K562 (cell line): ENCODE measurements around the gene SNRPD2. TPM values are rescaled to one million over a fixed set of nuclear protein-coding genes. Genes with fewer than 3 reads are reported as not detected.
A peak's percentile ranks its signal among the peaks of the same experiment; 100 is the strongest.

Source experiments
- ADNP ChIP-seq: fragments of 200-800 bp; sonication (Bioruptor generic); IDR thresholded peaks from 2 replicates; pipeline ENCODE4 v1.6.1; 2016; ENCODE audit warnings: missing genetic modification characterization, missing compliant biosample characterization
- ATF7 ChIP-seq: fragments of 450-650 bp; IDR thresholded peaks from 2 replicates; pipeline ENCODE4 v1.7.1; 2014; ENCODE audit warnings: mild to moderate bottlenecking, moderate library complexity
- DACH1 ChIP-seq: fragments of 450-650 bp; IDR thresholded peaks from 2 replicates; pipeline ENCODE4 v1.6.1; 2018; ENCODE audit not compliant: partially characterized antibody
- ETV1 ChIP-seq: fragments of 450-650 bp; conservative IDR thresholded peaks from 2 replicates; pipeline ENCODE4 v1.6.1; 2016; ENCODE audit warnings: missing genetic modification characterization, control low read depth, low read depth, missing compliant biosample characterization
- FOXP1 ChIP-seq: sonication (generic); formaldehyde crosslinking; IDR thresholded peaks from 2 replicates; pipeline ENCODE4 v1.8.0; 2022; ENCODE audit warnings: mild to moderate bottlenecking, missing genetic modification reagents
- RNF2 ChIP-seq: sonication (generic); IDR thresholded peaks from 2 replicates; pipeline ENCODE4 v1.6.1; 2016
- SAP30 ChIP-seq: fragments of 200-600 bp; sonication (generic); IDR thresholded peaks from 2 replicates; pipeline ENCODE4 v1.6.1; 2012; ENCODE audit warnings: borderline replicate concordance, low read depth, mild to moderate bottlenecking, moderate library complexity, low read length, control low read depth, inconsistent platforms; ENCODE audit not compliant: insufficient read depth, poor library complexity, severe bottlenecking
- SMC3 ChIP-seq: conservative IDR thresholded peaks from 2 replicates; pipeline ENCODE4 v1.6.1; 2011; ENCODE audit warnings: low read depth, low read length, improper control_type of control experiment; ENCODE audit not compliant: insufficient read depth
- SPI1 ChIP-seq: IDR thresholded peaks from 2 replicates; pipeline ENCODE4 v1.6.1; 2011; ENCODE audit warnings: low read depth, low read length, control low read depth, borderline replicate concordance
- polyA plus RNA-seq, 8 experiments: library from polyadenylated mRNA; depleted of rRNA in 4 of 8; stranded (reverse) in 5 of 8; unstranded in 3 of 8; fragments of >200 nt; fragmentation: Nextera tagmentation in 2 of 8; fragmentation: Illumina TruSeq in 1 of 8; extraction: Ambion mirVana in 2 of 8; extraction: Trizol in 1 of 8; gene quantifications; 2 replicates each; pipeline versions ENCODE4 v1.2.1 to v1.2.3, GENCODE V29; 2011 to 2014; ENCODE audit warnings: inconsistent platforms in 1 of 8, missing spikeins in 1 of 8
- total RNA-seq, 7 experiments: library from RNA; depleted of rRNA in 6 of 7; stranded (reverse); fragments of >200 nt in 6 of 7; fragmentation: Illumina TruSeq in 2 of 7; extraction: Trizol in 2 of 7; gene quantifications; 2 replicates each; pipeline versions ENCODE4 v1.2.1 to v1.2.3, GENCODE V29; 2011 to 2021; ENCODE audit warnings: low replicate concordance in 1 of 7
- TF ChIP-seq, protein P1 (sequence below), 2 experiments: fragments of 450-650 bp; formaldehyde crosslinking in 1 of 2; IDR thresholded peaks; 2 replicates each; pipeline versions ENCODE4 v1.4.0 to v1.6.1; 2014 to 2020; ENCODE audit warnings: mild to moderate bottlenecking in 2 of 2, borderline replicate concordance in 1 of 2, low read depth in 1 of 2
- TF ChIP-seq, protein P2 (sequence below): sonication (generic); formaldehyde crosslinking; IDR thresholded peaks from 2 replicates; pipeline ENCODE4 v1.8.0; 2022; ENCODE audit warnings: mild to moderate bottlenecking, low read depth, missing genetic modification reagents
- TF ChIP-seq, protein P3 (sequence below), 2 experiments: fragments of 450-650 bp; conservative IDR thresholded peaks; 2 replicates each; pipeline ENCODE4 v1.6.1; 2017; ENCODE audit warnings: mild to moderate bottlenecking in 2 of 2, moderate library complexity in 2 of 2

The SNRPD2 gene
- total and polyA plus RNA-seq, 9 of the 15 experiments (the other 6 are each of a cell fraction or from before 2014, with no cell fraction given), result 728 to 4,411 (median 1,029) TPM

DNA sequence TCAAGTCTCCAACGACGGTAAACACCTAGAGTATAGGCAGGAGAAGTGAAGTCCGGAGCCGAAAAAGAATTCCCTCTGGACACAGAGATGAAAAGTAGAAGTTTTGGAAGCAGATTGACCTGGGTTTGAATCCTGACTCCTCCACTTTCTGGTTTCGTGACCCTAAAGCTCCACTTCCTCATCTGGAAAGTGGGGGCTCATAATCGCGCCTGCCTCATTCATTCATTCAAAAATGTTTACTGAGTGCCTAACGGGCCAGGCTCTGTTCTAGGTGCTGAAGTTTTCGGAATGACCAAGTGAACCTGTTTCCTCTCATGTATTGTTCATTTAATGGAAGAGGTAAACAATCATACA is 45.4 kb downstream of the SNRPD2 start (continued):
- TF ChIP-seq, protein P1, sequence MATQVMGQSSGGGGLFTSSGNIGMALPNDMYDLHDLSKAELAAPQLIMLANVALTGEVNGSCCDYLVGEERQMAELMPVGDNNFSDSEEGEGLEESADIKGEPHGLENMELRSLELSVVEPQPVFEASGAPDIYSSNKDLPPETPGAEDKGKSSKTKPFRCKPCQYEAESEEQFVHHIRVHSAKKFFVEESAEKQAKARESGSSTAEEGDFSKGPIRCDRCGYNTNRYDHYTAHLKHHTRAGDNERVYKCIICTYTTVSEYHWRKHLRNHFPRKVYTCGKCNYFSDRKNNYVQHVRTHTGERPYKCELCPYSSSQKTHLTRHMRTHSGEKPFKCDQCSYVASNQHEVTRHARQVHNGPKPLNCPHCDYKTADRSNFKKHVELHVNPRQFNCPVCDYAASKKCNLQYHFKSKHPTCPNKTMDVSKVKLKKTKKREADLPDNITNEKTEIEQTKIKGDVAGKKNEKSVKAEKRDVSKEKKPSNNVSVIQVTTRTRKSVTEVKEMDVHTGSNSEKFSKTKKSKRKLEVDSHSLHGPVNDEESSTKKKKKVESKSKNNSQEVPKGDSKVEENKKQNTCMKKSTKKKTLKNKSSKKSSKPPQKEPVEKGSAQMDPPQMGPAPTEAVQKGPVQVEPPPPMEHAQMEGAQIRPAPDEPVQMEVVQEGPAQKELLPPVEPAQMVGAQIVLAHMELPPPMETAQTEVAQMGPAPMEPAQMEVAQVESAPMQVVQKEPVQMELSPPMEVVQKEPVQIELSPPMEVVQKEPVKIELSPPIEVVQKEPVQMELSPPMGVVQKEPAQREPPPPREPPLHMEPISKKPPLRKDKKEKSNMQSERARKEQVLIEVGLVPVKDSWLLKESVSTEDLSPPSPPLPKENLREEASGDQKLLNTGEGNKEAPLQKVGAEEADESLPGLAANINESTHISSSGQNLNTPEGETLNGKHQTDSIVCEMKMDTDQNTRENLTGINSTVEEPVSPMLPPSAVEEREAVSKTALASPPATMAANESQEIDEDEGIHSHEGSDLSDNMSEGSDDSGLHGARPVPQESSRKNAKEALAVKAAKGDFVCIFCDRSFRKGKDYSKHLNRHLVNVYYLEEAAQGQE (IDR thresholded peaks at IDR 0.05; ENCODE audit: borderline replicate concordance), result peak; percentile 91
- TF ChIP-seq, protein P1 (CRISPR knock-in tag; IDR thresholded peaks at IDR 0.05; ENCODE audit: low read depth), result no peak
- TF ChIP-seq DACH1 (no peak), ADNP (tag) (peak; percentile 72; the same call in 1 of the 2 replicates), SAP30 (peak; percentile 74), FOXP1 (peak; percentile 12; the same call in 1 of the 2 replicates), ATF7 (0 out of 2 replicates have a peak, but pooled peaks have one; percentile 3), ETV1 (tag) (0 out of 2 replicates have a peak, but pooled peaks have one; percentile 5), RNF2 (0 out of 2 replicates have a peak, but pooled peaks have one; percentile 10), SPI1 (peak; percentile 92), SMC3 (0 out of 2 replicates have a peak, but pooled peaks have one; percentile 1)
- TF ChIP-seq, protein P2, sequence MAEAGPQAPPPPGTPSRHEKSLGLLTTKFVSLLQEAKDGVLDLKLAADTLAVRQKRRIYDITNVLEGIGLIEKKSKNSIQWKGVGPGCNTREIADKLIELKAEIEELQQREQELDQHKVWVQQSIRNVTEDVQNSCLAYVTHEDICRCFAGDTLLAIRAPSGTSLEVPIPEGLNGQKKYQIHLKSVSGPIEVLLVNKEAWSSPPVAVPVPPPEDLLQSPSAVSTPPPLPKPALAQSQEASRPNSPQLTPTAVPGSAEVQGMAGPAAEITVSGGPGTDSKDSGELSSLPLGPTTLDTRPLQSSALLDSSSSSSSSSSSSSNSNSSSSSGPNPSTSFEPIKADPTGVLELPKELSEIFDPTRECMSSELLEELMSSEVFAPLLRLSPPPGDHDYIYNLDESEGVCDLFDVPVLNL (CRISPR knock-in tag), result no peak
- TF ChIP-seq, protein P3, sequence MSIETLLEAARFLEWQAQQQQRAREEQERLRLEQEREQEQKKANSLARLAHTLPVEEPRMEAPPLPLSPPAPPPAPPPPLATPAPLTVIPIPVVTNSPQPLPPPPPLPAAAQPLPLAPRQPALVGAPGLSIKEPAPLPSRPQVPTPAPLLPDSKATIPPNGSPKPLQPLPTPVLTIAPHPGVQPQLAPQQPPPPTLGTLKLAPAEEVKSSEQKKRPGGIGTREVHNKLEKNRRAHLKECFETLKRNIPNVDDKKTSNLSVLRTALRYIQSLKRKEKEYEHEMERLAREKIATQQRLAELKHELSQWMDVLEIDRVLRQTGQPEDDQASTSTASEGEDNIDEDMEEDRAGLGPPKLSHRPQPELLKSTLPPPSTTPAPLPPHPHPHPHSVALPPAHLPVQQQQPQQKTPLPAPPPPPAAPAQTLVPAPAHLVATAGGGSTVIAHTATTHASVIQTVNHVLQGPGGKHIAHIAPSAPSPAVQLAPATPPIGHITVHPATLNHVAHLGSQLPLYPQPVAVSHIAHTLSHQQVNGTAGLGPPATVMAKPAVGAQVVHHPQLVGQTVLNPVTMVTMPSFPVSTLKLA (conservative IDR thresholded peaks at IDR 0.05), result peak in 1 of 2 experiments; percentile 39; a peak in 3 of 4 replicates
- TF ChIP-seq, all 486 proteins: peak for 25
